Esophagus (tissue), 2 donors: ENCODE data around the gene D2HGDH. TPM values are rescaled to one million over a fixed set of nuclear protein-coding genes. Genes with fewer than 3 reads are reported as not detected.
A peak's percentile ranks its signal among the peaks of the same experiment; 100 is the strongest.
"Not testable (repeated sequence)": the region's sequence is repeated elsewhere in the genome, so short reads cannot be mapped to it uniquely, and the experiment has no call there.

Source experiments
- H3K27ac ChIP-seq, 2 donors: one replicate each; pipeline ENCODE4 v1.5.1; 2013; ENCODE audit warnings: low read depth in 2 of 2, mild to moderate bottlenecking in 2 of 2, inconsistent platforms in 1 of 2, low read length in 1 of 2, moderate library complexity in 1 of 2
- H3K27me3 ChIP-seq, 2 donors: one replicate each; pipeline ENCODE4 v1.6.1; 2013; ENCODE audit warnings: low read length in 2 of 2, control low read depth in 1 of 2, mild to moderate bottlenecking in 1 of 2; ENCODE audit not compliant: insufficient read depth in 2 of 2, control insufficient read depth in 1 of 2
- H3K36me3 ChIP-seq, 2 donors: one replicate each; pipeline ENCODE4 v1.6.1; 2013; ENCODE audit warnings: low read length in 1 of 2; ENCODE audit not compliant: control insufficient read depth in 2 of 2, insufficient read depth in 2 of 2
- H3K4me1 ChIP-seq, 2 donors: one replicate each; pipeline ENCODE4 v1.6.1; 2013; ENCODE audit warnings: low read length in 1 of 2; ENCODE audit not compliant: control insufficient read depth in 2 of 2, insufficient read depth in 2 of 2
- H3K4me3 ChIP-seq, 2 donors: one replicate each; pipeline ENCODE4 v1.5.1; 2013; ENCODE audit warnings: low read length in 2 of 2, mild to moderate bottlenecking in 2 of 2, low read depth in 1 of 2, moderate library complexity in 1 of 2
- H3K9me3 ChIP-seq, 2 donors: one replicate each; pipeline ENCODE4 v1.6.1; 2013; ENCODE audit warnings: mild to moderate bottlenecking in 2 of 2, low read depth in 1 of 2, low read length in 1 of 2, moderate library complexity in 1 of 2; ENCODE audit not compliant: control insufficient read depth in 2 of 2, insufficient read depth in 1 of 2
- WGBS, 2 donors: extraction: QIAGEN DNeasy Blood & Tissue Kit; methylation state at CpG; one replicate each; pipeline ENCODE4 v1.1.7; 2013; 5-methylcytosine and 5-hydroxymethylcytosine counted together
- polyA plus RNA-seq, 2 donors: library from polyadenylated mRNA; stranded (reverse); fragments of 200-250 nt; gene quantifications; one replicate each; pipeline ENCODE4 v1.2.3, GENCODE V29; 2013
- donor health status: healthy with polysubstance abuse.
- donor health status: Bipolar disorder and iron deficiency.

D2HGDH gene
- polyA plus RNA-seq, 2 donors: 26.2 to 49.1 TPM

GRCh38 chr2:241733391-241734207 is 831 bp upstream of the D2HGDH start:
- WGBS, 2 donors: 82% methylated on average over 23 of the region's 23 CpGs
- H3K4me1 ChIP-seq: peaks cover 0 to 7% of the 10 kb centered on the region in 2 donors
- peak overlapping the region in 1 of 2 donors; percentile 48 for H3K27ac ChIP-seq
- H3K27me3 ChIP-seq: no peaks in the 10 kb centered on the region
- peak overlapping the region; percentile 46 to 76 for H3K4me3 ChIP-seq
- H3K9me3 ChIP-seq: no peaks in the 10 kb centered on the region
- H3K36me3 ChIP-seq: no peaks in the 10 kb centered on the region

- H3K4me1 ChIP-seq: peaks cover 0 to 7% of the 10 kb centered on the region in 2 donors
- no peaks in the 10 kb centered on the region for H3K9me3 ChIP-seq
- H3K4me3 ChIP-seq: peak overlapping the region; percentile 46 to 76
- peak overlapping the region; percentile 48 to 58 for H3K27ac ChIP-seq
- no peaks in the 10 kb centered on the region for H3K27me3 ChIP-seq
- H3K36me3 ChIP-seq: peaks cover 0 to under 1% of the 10 kb centered on the region in 2 donors
- WGBS, 2 donors: 1 to 2% methylated on average over 25 of the region's 25 CpGs
Measured at GRCh38 chr2:241734208-241734466, 293 bp upstream of the D2HGDH start.

- Histone ChIP-seq H3K9me3 (no peaks in the 10 kb centered on the region), H3K27ac (no peak overlapping the region), H3K4me1 (peaks cover 0 to 9% of the 10 kb centered on the region in 2 donors), H3K4me3 (no peak overlapping the region), H3K27me3 (no peaks in the 10 kb centered on the region), H3K36me3 (peaks cover 0 to 5% of the 10 kb centered on the region in 2 donors)
- 80 to 83% methylated on average over 3 of the region's 3 CpGs for WGBS, 2 donors
Measured at GRCh38 chr2:241736111-241736510, 1.7 kb downstream of the D2HGDH start.

- WGBS, 2 donors: 92 to 95% methylated on average over 15 to 17 of the region's 17 CpGs
- no peak overlapping the region for H3K4me3 ChIP-seq
- peaks cover 0 to 9% of the 10 kb centered on the region in 2 donors for H3K4me1 ChIP-seq
- H3K27ac ChIP-seq: no peak overlapping the region
- H3K9me3 ChIP-seq: no peaks in the 10 kb centered on the region
- no peaks in the 10 kb centered on the region for H3K27me3 ChIP-seq
- peaks cover 0 to 7% of the 10 kb centered on the region in 2 donors for H3K36me3 ChIP-seq
Measured at GRCh38 chr2:241738040-241738686, 3.7 kb downstream of the D2HGDH start.

GRCh38 chr2:241739177-241739576 is 4.7 kb downstream of the D2HGDH start:
- Histone ChIP-seq H3K9me3 (no peaks in the 10 kb centered on the region), H3K4me1 (peaks cover 0 to 5% of the 10 kb centered on the region in 2 donors), H3K27ac (no peak overlapping the region), H3K4me3 (no peak overlapping the region), H3K27me3 (no peaks in the 10 kb centered on the region), H3K36me3 (peaks cover 4 to 15% of the 10 kb centered on the region in 2 donors)
- 95% methylated on average over 15 of the region's 15 CpGs for WGBS, 2 donors

GRCh38 chr2:241739651-241740050 is 5.2 kb downstream of the D2HGDH start:
- peaks cover 5 to 19% of the 10 kb centered on the region in 2 donors for H3K36me3 ChIP-seq

GRCh38 chr2:241741016-241741415 is 6.6 kb downstream of the D2HGDH start:
- Histone ChIP-seq H3K36me3 (peaks cover 11 to 26% of the 10 kb centered on the region in 2 donors), H3K4me1 (peaks cover 0 to 4% of the 10 kb centered on the region in 2 donors), H3K4me3 (no peak overlapping the region), H3K27me3 (no peaks in the 10 kb centered on the region), H3K9me3 (peaks cover 0 to 2% of the 10 kb centered on the region in 2 donors), H3K27ac (no peak overlapping the region)
- 67 to 77% methylated on average over 10 of the region's 10 CpGs for WGBS, 2 donors

More at GRCh38 chr2:241739651-241740050, 5.2 kb downstream of the D2HGDH start:
- Histone ChIP-seq H3K27me3 (no peaks in the 10 kb centered on the region), H3K4me1 (peaks cover 0 to 4% of the 10 kb centered on the region in 2 donors), H3K27ac (no peak overlapping the region), H3K9me3 (no peaks in the 10 kb centered on the region), H3K4me3 (no peak overlapping the region)
- WGBS, 2 donors: 83 to 85% methylated on average over 12 of the region's 12 CpGs

GRCh38 chr2:241742320-241742939 is 8.0 kb downstream of the D2HGDH start:
- Histone ChIP-seq H3K9me3 (peaks cover 0 to 2% of the 10 kb centered on the region in 2 donors), H3K27ac (no peak overlapping the region), H3K27me3 (no peaks in the 10 kb centered on the region), H3K36me3 (peaks cover 11 to 26% of the 10 kb centered on the region in 2 donors), H3K4me3 (no peak overlapping the region), H3K4me1 (peaks cover 0 to 4% of the 10 kb centered on the region in 2 donors)
- WGBS, 2 donors: 96 to 98% methylated on average over 28 of the region's 28 CpGs

- not testable (repeated sequence) for H3K4me3 ChIP-seq, H3K4me1 ChIP-seq, H3K9me3 ChIP-seq, H3K27me3 ChIP-seq, H3K27ac ChIP-seq
- peaks cover 11 to 30% of the 10 kb centered on the region in 2 donors for H3K36me3 ChIP-seq
- WGBS, 2 donors: 91% methylated on average over 8 to 15 of the region's 15 CpGs
Measured at GRCh38 chr2:241743008-241743407, 8.6 kb downstream of the D2HGDH start.
